Measurements from ENCODE around the gene SIX4. TPM values are rescaled to one million over a fixed set of nuclear protein-coding genes. Genes with fewer than 3 reads are reported as not detected.

The SIX4 gene
- total RNA-seq, 1 experiment from 2014 or later, result 26.5 TPM

- Histone ChIP-seq H3K4me2 (ENCODE audit: insufficient read depth, insufficient read length, low read length) (no peak overlapping the region), H3K79me2 (ENCODE audit: insufficient read depth, low read length) (no peaks in the 10 kb centered on the region), H3K27me3 (ENCODE audit: insufficient read depth, low read length) (no peaks in the 10 kb centered on the region), H2AFZ (ENCODE audit: low read length) (no peak overlapping the region), H3K9me3 (ENCODE audit: control insufficient read depth, low read depth, low read length) (no peaks in the 10 kb centered on the region), H3K9ac (ENCODE audit: extremely low read depth, insufficient read length, low read length) (no peak overlapping the region), H3K23ac (ENCODE audit: insufficient read length, low read depth, low read length) (no peak overlapping the region), H2BK15ac (ENCODE audit: low read depth, low read length) (no peak overlapping the region), H3K18ac (ENCODE audit: insufficient read length, low read depth, low read length) (no peak overlapping the region), H2AK5ac (ENCODE audit: insufficient read length, low read length) (no peak overlapping the region), H3K23me2 (ENCODE audit: insufficient read length, low read depth, low read length, poor library complexity, severe bottlenecking) (no peaks in the 10 kb centered on the region), H3K56ac (ENCODE audit: insufficient read length, low read depth, low read length) (no peak overlapping the region), H3T11ph (ENCODE audit: low read length) (no peak overlapping the region), H4K20me1 (ENCODE audit: control insufficient read depth, insufficient read depth, insufficient read length) (no peaks in the 10 kb centered on the region), H4K8ac (replicated peaks; ENCODE audit: insufficient read length, low read depth, low read length) (no peak overlapping the region), H3K4me1 (ENCODE audit: insufficient read depth, low read length) (peaks cover 4% of the 10 kb centered on the region; the same call in 1 of the 2 replicates), H3K27ac (ENCODE audit: insufficient read length, low read depth, low read length) (no peak overlapping the region), H3K4ac (ENCODE audit: low read depth, low read length) (no peak overlapping the region), H3K79me1 (ENCODE audit: insufficient read depth, low read depth, low read length, poor library complexity, severe bottlenecking) (no peaks in the 10 kb centered on the region), H4K5ac (ENCODE audit: insufficient read length, low read depth, low read length) (no peak overlapping the region), H4K91ac (ENCODE audit: insufficient read length, low read depth, low read length) (no peak overlapping the region), H2BK20ac (ENCODE audit: low read depth, low read length, poor library complexity, severe bottlenecking) (no peak overlapping the region), H2BK5ac (ENCODE audit: insufficient read length, low read length) (no peak overlapping the region), H2BK120ac (ENCODE audit: low read depth, low read length, poor library complexity, severe bottlenecking) (no peak overlapping the region), H3K14ac (ENCODE audit: insufficient read depth, low read length) (no peak overlapping the region), H2BK12ac (ENCODE audit: insufficient read length, low read depth, low read length) (no peak overlapping the region)
- peaks cover 31 to 34% of the 10 kb centered on the region in 2 experiments for H3K4me1 Mint-ChIP-seq
- H3K4me3 Mint-ChIP-seq, result peak overlapping the region; percentile 9 to 31; a peak in 1 of 5 replicates
- peak overlapping the region in 2 of 3 experiments; percentile 28 to 81; a peak in 3 of 7 replicates for H3K27ac Mint-ChIP-seq
- H3K9me3 Mint-ChIP-seq, result peaks cover 2 to 3% of the 10 kb centered on the region in 2 experiments; a peak in 1 of 5 replicates
- no peak for DNase-seq
- H3K27me3 Mint-ChIP-seq (ENCODE audit: low read depth), result peaks cover 4% of the 10 kb centered on the region
- WGBS (ENCODE audit: extremely low coverage, insufficient read length, low lambda C conversion rate), result no CpG with 5 or more reads among the region's 4 CpGs
- H3K36me3 Mint-ChIP-seq (ENCODE audit: insufficient read depth in 1 of 3, low read depth in 3 of 3), result no peaks in the 10 kb centered on the region
- TF ChIP-seq CTCF (conservative IDR thresholded peaks at IDR 0.05), result no peak
These were observed 44.4 kb downstream of the SIX4 start for GRCh38 chr14:60679566-60680258.
